ENCODE results near the gene RPS6KL1. TPM values are rescaled to one million over a fixed set of nuclear protein-coding genes. Genes with fewer than 3 reads are reported as not detected.

RPS6KL1 gene
- total and polyA plus RNA-seq, 4 donors = 1.1 to 5.9 (median 3.8) TPM

- Histone ChIP-seq H3K4me3 (ENCODE audit: low read depth in 1 of 3, low read length in 3 of 3) (peak overlapping the region in 2 of 3 donors; percentile 67 to 77), H3K9me3 (ENCODE audit: control insufficient read depth in 4 of 4, low read length in 3 of 4) (no peaks in the 10 kb centered on the region), H3K36me3 (ENCODE audit: control insufficient read depth in 4 of 4, insufficient read depth in 3 of 4, low read depth in 1 of 4, low read length in 3 of 4) (no peaks in the 10 kb centered on the region), H3K27ac (ENCODE audit: low read depth in 1 of 2, low read length in 2 of 2) (no peak overlapping the region), H3K4me1 (ENCODE audit: control insufficient read depth in 4 of 4, insufficient read depth in 4 of 4, low read length in 3 of 4) (peaks cover 0 to 13% (median 3%) of the 10 kb centered on the region in 4 donors), H3K27me3 (ENCODE audit: control insufficient read depth in 4 of 4, insufficient read depth in 4 of 4, low read length in 3 of 4) (peaks cover 0 to 2% (median 0%) of the 10 kb centered on the region in 4 donors), H3K9ac (ENCODE audit: low read depth in 1 of 2, low read length in 2 of 2) (no peak overlapping the region)
- DNase-seq (ENCODE audit: low spot score) = no peak
- 83% methylated on average over 19 of the region's 19 CpGs for WGBS
- no peak for TF ChIP-seq SP1 (IDR thresholded peaks at IDR 0.05)
- TF ChIP-seq ZBTB33 (IDR thresholded peaks at IDR 0.05) = no peak
- TF ChIP-seq NR2F2 (IDR thresholded peaks at IDR 0.05) = no peak
- TF ChIP-seq FOXA1 (IDR thresholded peaks at IDR 0.05) = no peak
- TF ChIP-seq, protein P1, sequence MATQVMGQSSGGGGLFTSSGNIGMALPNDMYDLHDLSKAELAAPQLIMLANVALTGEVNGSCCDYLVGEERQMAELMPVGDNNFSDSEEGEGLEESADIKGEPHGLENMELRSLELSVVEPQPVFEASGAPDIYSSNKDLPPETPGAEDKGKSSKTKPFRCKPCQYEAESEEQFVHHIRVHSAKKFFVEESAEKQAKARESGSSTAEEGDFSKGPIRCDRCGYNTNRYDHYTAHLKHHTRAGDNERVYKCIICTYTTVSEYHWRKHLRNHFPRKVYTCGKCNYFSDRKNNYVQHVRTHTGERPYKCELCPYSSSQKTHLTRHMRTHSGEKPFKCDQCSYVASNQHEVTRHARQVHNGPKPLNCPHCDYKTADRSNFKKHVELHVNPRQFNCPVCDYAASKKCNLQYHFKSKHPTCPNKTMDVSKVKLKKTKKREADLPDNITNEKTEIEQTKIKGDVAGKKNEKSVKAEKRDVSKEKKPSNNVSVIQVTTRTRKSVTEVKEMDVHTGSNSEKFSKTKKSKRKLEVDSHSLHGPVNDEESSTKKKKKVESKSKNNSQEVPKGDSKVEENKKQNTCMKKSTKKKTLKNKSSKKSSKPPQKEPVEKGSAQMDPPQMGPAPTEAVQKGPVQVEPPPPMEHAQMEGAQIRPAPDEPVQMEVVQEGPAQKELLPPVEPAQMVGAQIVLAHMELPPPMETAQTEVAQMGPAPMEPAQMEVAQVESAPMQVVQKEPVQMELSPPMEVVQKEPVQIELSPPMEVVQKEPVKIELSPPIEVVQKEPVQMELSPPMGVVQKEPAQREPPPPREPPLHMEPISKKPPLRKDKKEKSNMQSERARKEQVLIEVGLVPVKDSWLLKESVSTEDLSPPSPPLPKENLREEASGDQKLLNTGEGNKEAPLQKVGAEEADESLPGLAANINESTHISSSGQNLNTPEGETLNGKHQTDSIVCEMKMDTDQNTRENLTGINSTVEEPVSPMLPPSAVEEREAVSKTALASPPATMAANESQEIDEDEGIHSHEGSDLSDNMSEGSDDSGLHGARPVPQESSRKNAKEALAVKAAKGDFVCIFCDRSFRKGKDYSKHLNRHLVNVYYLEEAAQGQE (IDR thresholded peaks at IDR 0.05) = no peak
- no peak for TF ChIP-seq CTCF (IDR thresholded peaks at IDR 0.05; ENCODE audit: low read depth, low read length, missing input control)
- TF ChIP-seq RXRA (IDR thresholded peaks at IDR 0.05) = no peak
- no peak for TF ChIP-seq HNF4G (IDR thresholded peaks at IDR 0.05)
- no peak for TF ChIP-seq ATF3 (IDR thresholded peaks at IDR 0.05)
- no peak for TF ChIP-seq TAF1 (conservative IDR thresholded peaks at IDR 0.05)
- TF ChIP-seq HNF4A (conservative IDR thresholded peaks at IDR 0.05) = no peak
- no peak for TF ChIP-seq FOXA2 (IDR thresholded peaks at IDR 0.05)
- TF ChIP-seq EGR1 (IDR thresholded peaks at IDR 0.05; ENCODE audit: low read depth in 2 of 2) = no peak
- no peak for TF ChIP-seq YY1 (IDR thresholded peaks at IDR 0.05)
- TF ChIP-seq MAX (IDR thresholded peaks at IDR 0.05) = no peak
Observed at GRCh38 chr14:74921987-74922751, 891 bp downstream of the RPS6KL1 start.
